Lower lobe of right lung (tissue), 2 donors: Measurements from ENCODE around the gene ADAM8. TPM values are rescaled to one million over a fixed set of nuclear protein-coding genes. Genes with fewer than 3 reads are reported as not detected.

ENCODE experiments used
- ATAC-seq, 2 donors: fragments of 200-7000 bp; cut with Tn5 transposase; one replicate each; pipeline ENCODE4 v1.9.1; 2020 to 2022; ENCODE audit warnings: mild to moderate bottlenecking in 2 of 2, moderate library complexity in 2 of 2
- DNase-seq: peaks from one replicate; pipeline ENCODE4 v3.0.0-alpha.2; 2020
- H3K27ac ChIP-seq: fragments of 200-600 bp; one replicate; pipeline ENCODE4 v1.8.0; 2022
- H3K27me3 ChIP-seq: fragments of 200-600 bp; one replicate; pipeline ENCODE4 v1.8.0; 2022; ENCODE audit warnings: low read depth
- H3K36me3 ChIP-seq: fragments of 200-600 bp; one replicate; pipeline ENCODE4 v1.8.0; 2022; ENCODE audit warnings: mild to moderate bottlenecking
- H3K4me1 ChIP-seq: fragments of 200-600 bp; one replicate; pipeline ENCODE4 v1.8.0; 2022
- H3K4me3 ChIP-seq: fragments of 200-600 bp; one replicate; pipeline ENCODE4 v1.8.0; 2022; ENCODE audit warnings: mild to moderate bottlenecking
- H3K9me3 ChIP-seq: fragments of 200-600 bp; one replicate; pipeline ENCODE4 v1.8.0; 2022
- CTCF ChIP-seq: fragments of 200-600 bp; IDR thresholded peaks from one replicate; pipeline ENCODE4 v1.8.0; 2022; ENCODE audit warnings: antibody characterized with exemption, mild to moderate bottlenecking
- intact Hi-C: fragments of 100-400 bp; cut with DNase I; formaldehyde crosslinking; loops from one replicate; pipeline ENCODE4 v1.11.0; 2022
- total RNA-seq: library from RNA; stranded (reverse); fragmentation: NEBNext Ultra II Directional; extraction: Animal tissue kit (Norgen Biotek cat#: 25700); gene quantifications from one replicate; pipeline ENCODE4 v1.2.1, GENCODE V29; 2021
- donor health status: DM: no; HTN: yes; CAD: no; lungs with severe emphysema.

ADAM8 gene
- total RNA-seq, 1 donor from 2014 or later = 18.7 TPM

DNA sequence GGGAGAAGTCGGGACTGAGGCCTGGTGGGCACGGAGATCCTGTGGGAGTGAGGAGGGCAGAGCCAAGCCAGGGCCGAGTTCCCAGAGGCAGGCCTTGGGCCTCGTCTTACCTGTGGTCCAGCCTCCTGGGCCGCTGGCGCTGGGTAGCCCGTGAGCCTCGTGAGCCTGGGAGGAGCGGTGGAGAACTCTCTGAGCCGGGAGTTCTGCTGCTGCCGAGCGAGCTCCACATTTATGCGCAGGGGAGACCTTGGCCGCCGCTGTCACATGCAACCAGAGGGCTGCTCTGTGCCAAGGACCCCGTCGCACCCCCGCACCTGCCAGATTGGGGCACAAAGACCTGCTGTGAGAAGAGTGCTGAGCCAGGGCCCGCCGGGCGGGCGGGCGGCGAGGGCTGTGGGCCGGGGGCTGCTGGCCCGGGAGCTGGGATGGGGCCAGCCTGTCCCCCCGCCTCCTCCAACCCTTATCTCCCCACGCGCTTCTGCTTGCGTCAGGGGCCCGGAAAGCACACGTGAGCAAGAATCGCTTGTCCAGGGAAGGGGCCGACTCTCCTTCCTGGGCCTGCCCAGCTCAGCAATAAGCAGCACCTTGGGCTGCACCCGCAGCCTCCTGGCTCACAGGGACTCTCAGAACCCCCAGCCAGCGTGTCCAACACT, 28.9 kb downstream of the ADAM8 start:
- H3K4me3 ChIP-seq = no peak overlapping the region
- peaks cover 25% of the 10 kb centered on the region for H3K27me3 ChIP-seq
- no peak for TF ChIP-seq CTCF
- intact Hi-C loops = no loop called here
- no peaks in the 10 kb centered on the region for H3K36me3 ChIP-seq
- ATAC-seq (no peak), DNase-seq (no peak)
- H3K4me1 ChIP-seq = no peaks in the 10 kb centered on the region
- no peak overlapping the region for H3K27ac ChIP-seq
- no peaks in the 10 kb centered on the region for H3K9me3 ChIP-seq

GRCh38 chr10:133246236-133246626, 30.4 kb downstream of the ADAM8 start:
- no peak overlapping the region for H3K27ac ChIP-seq
- H3K4me1 ChIP-seq = peaks cover 8% of the 10 kb centered on the region
- TF ChIP-seq CTCF = no peak
- peaks cover 38% of the 10 kb centered on the region for H3K27me3 ChIP-seq
- no peak for DNase-seq
- ATAC-seq = no peak
- H3K9me3 ChIP-seq = no peaks in the 10 kb centered on the region
- H3K36me3 ChIP-seq = no peaks in the 10 kb centered on the region
- no peak overlapping the region for H3K4me3 ChIP-seq
- intact Hi-C loops = no loop called here

- Histone ChIP-seq H3K9me3 (no peaks in the 10 kb centered on the region), H3K4me1 (peaks cover 12% of the 10 kb centered on the region), H3K4me3 (no peak overlapping the region), H3K27ac (no peak overlapping the region), H3K27me3 (peaks cover 44% of the 10 kb centered on the region), H3K36me3 (no peaks in the 10 kb centered on the region)
- ATAC-seq (peak in 1 of 2 donors; percentile 10), DNase-seq (no peak)
- intact Hi-C loops = no loop called here
- no peak for TF ChIP-seq CTCF
Measured at GRCh38 chr10:133245439-133246235, 31.0 kb downstream of the ADAM8 start.

GRCh38 chr10:133243593-133243992, 33.1 kb downstream of the ADAM8 start:
- intact Hi-C loops = no loop called here
- ATAC-seq (no peak), DNase-seq (no peak)
- Histone ChIP-seq H3K36me3 (no peaks in the 10 kb centered on the region), H3K4me1 (peaks cover 12% of the 10 kb centered on the region), H3K27ac (no peak overlapping the region), H3K4me3 (no peak overlapping the region), H3K27me3 (peaks cover 61% of the 10 kb centered on the region), H3K9me3 (no peaks in the 10 kb centered on the region)
- no peak for TF ChIP-seq CTCF

DNA sequence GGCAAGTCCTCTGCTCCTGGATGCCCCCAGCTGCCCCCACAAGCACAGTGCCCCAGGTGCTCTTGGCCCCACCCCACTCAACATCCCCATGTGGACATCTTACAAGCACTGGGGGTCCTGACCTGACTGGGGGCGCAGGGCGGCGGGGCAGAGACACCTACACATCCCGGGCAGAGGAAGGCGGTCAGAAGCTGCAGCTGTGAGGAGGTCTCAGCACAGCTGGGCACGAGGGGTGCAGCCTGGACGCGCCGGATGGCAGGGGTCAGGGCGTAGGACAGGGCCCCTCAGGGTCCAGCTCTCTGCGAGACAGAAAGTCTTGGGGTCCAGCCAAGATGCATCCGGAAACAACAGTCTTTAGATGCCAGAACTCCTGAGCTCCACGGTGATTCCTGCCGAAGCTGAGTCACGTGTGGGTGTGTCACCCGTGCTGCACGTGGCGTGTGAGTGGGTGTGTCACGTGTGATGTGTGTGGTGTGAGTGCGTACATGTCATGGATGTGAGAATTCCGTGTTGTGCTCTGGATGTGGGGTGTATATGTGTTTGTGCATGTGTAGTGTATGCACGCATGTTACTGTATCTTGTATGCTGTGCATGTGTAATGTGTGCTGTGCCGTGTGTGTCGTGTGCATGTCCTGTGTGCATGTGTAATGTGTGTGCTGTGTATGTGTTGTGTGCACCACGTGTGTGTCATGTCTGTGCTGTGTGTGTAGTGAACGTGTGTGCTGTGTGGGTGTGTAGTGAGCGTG, 33.9 kb downstream of the ADAM8 start:
- Histone ChIP-seq H3K27me3 (peaks cover 69% of the 10 kb centered on the region), H3K36me3 (no peaks in the 10 kb centered on the region), H3K9me3 (no peaks in the 10 kb centered on the region), H3K4me1 (peaks cover 12% of the 10 kb centered on the region), H3K4me3 (no peak overlapping the region), H3K27ac (no peak overlapping the region)
- ATAC-seq = no peak
- intact Hi-C loops = no loop called here
- no peak for TF ChIP-seq CTCF
- no peak for DNase-seq
